IPS-15b (cell line): Measurements from ENCODE around the gene DDX20.

Source experiments
- H3K27me3 ChIP-seq: one replicate; pipeline ENCODE4 v1.6.1; 2013; ENCODE audit warnings: low read length; ENCODE audit not compliant: control insufficient read depth, insufficient read depth
- H3K36me3 ChIP-seq: one replicate; pipeline ENCODE4 v1.6.1; 2013; ENCODE audit warnings: low read length; ENCODE audit not compliant: control insufficient read depth, insufficient read depth
- H3K4me1 ChIP-seq: one replicate; pipeline ENCODE4 v1.6.1; 2013; ENCODE audit warnings: mild to moderate bottlenecking, low read length; ENCODE audit not compliant: control insufficient read depth, insufficient read depth
- H3K4me3 ChIP-seq: one replicate; pipeline ENCODE4 v1.5.1; 2013; ENCODE audit warnings: low read depth, low read length
- H3K9ac ChIP-seq: one replicate; pipeline ENCODE4 v1.6.1; 2013; ENCODE audit warnings: low read depth, mild to moderate bottlenecking, low read length
- H3K9me3 ChIP-seq: one replicate; pipeline ENCODE4 v1.6.1; 2013; ENCODE audit warnings: mild to moderate bottlenecking, low read length; ENCODE audit not compliant: control insufficient read depth, insufficient read depth

DDX20 gene

GRCh38 chr1:111723091-111723806 lies 32.5 kb upstream of the DDX20 start:
- H3K36me3 ChIP-seq, result peaks cover 7% of the 10 kb centered on the region

GRCh38 chr1:111723871-111724270 lies 31.8 kb upstream of the DDX20 start:
- Histone ChIP-seq H3K9me3 (no peaks in the 10 kb centered on the region), H3K4me3 (no peak overlapping the region), H3K36me3 (peaks cover 7% of the 10 kb centered on the region), H3K9ac (no peak overlapping the region), H3K27me3 (no peaks in the 10 kb centered on the region), H3K4me1 (peaks cover 19% of the 10 kb centered on the region)

More at GRCh38 chr1:111723091-111723806, 32.5 kb upstream of the DDX20 start:
- no peaks in the 10 kb centered on the region for H3K27me3 ChIP-seq
- H3K4me1 ChIP-seq, result peaks cover 19% of the 10 kb centered on the region
- H3K4me3 ChIP-seq, result no peak overlapping the region
- no peak overlapping the region for H3K9ac ChIP-seq
- H3K9me3 ChIP-seq, result no peaks in the 10 kb centered on the region

GRCh38 chr1:111725192-111725591 lies 30.5 kb upstream of the DDX20 start:
- peaks cover 25% of the 10 kb centered on the region for H3K4me1 ChIP-seq
- H3K9ac ChIP-seq, result no peak overlapping the region
- H3K27me3 ChIP-seq, result no peaks in the 10 kb centered on the region
- no peak overlapping the region for H3K4me3 ChIP-seq
- H3K9me3 ChIP-seq, result no peaks in the 10 kb centered on the region
- H3K36me3 ChIP-seq, result peaks cover 7% of the 10 kb centered on the region

GRCh38 chr1:111727056-111727455 lies 28.6 kb upstream of the DDX20 start:
- Histone ChIP-seq H3K27me3 (no peaks in the 10 kb centered on the region), H3K36me3 (peaks cover 7% of the 10 kb centered on the region), H3K4me1 (peaks cover 14% of the 10 kb centered on the region), H3K9ac (no peak overlapping the region), H3K4me3 (no peak overlapping the region), H3K9me3 (no peaks in the 10 kb centered on the region)

GRCh38 chr1:111729271-111729921 lies 26.3 kb upstream of the DDX20 start:
- Histone ChIP-seq H3K27me3 (no peaks in the 10 kb centered on the region), H3K36me3 (peaks cover 7% of the 10 kb centered on the region), H3K9ac (no peak overlapping the region), H3K9me3 (no peaks in the 10 kb centered on the region), H3K4me1 (peaks cover 13% of the 10 kb centered on the region), H3K4me3 (no peak overlapping the region)

GRCh38 chr1:111729946-111730681 lies 25.6 kb upstream of the DDX20 start:
- no peaks in the 10 kb centered on the region for H3K9me3 ChIP-seq
- H3K4me3 ChIP-seq, result no peak overlapping the region
- H3K9ac ChIP-seq, result no peak overlapping the region
- no peaks in the 10 kb centered on the region for H3K27me3 ChIP-seq
- H3K36me3 ChIP-seq, result peaks cover 7% of the 10 kb centered on the region
- H3K4me1 ChIP-seq, result peaks cover 12% of the 10 kb centered on the region

- H3K4me1 ChIP-seq, result peaks cover 16% of the 10 kb centered on the region
- no peaks in the 10 kb centered on the region for H3K27me3 ChIP-seq
- H3K9ac ChIP-seq, result no peak overlapping the region
- H3K36me3 ChIP-seq, result peaks cover 7% of the 10 kb centered on the region
- H3K9me3 ChIP-seq, result no peaks in the 10 kb centered on the region
- H3K4me3 ChIP-seq, result no peak overlapping the region
Observed at GRCh38 chr1:111730706-111731105, 25.0 kb upstream of the DDX20 start.

GRCh38 chr1:111731956-111732355 lies 23.7 kb upstream of the DDX20 start:
- H3K36me3 ChIP-seq, result peaks cover 6% of the 10 kb centered on the region

GRCh38 chr1:111732718-111733117 lies 23.0 kb upstream of the DDX20 start:
- no peaks in the 10 kb centered on the region for H3K9me3 ChIP-seq
- H3K27me3 ChIP-seq, result no peaks in the 10 kb centered on the region
- H3K9ac ChIP-seq, result no peak overlapping the region
- H3K36me3 ChIP-seq, result no peaks in the 10 kb centered on the region
- H3K4me3 ChIP-seq, result no peak overlapping the region
- peaks cover 35% of the 10 kb centered on the region for H3K4me1 ChIP-seq

More at GRCh38 chr1:111731956-111732355, 23.7 kb upstream of the DDX20 start:
- Histone ChIP-seq H3K27me3 (no peaks in the 10 kb centered on the region), H3K4me3 (no peak overlapping the region), H3K9ac (no peak overlapping the region), H3K4me1 (peaks cover 28% of the 10 kb centered on the region), H3K9me3 (no peaks in the 10 kb centered on the region)

GRCh38 chr1:111733183-111733991 lies 22.3 kb upstream of the DDX20 start:
- no peaks in the 10 kb centered on the region for H3K36me3 ChIP-seq
- H3K9me3 ChIP-seq, result no peaks in the 10 kb centered on the region
- H3K27me3 ChIP-seq, result no peaks in the 10 kb centered on the region
- H3K4me1 ChIP-seq, result peaks cover 37% of the 10 kb centered on the region
- no peak overlapping the region for H3K9ac ChIP-seq
- H3K4me3 ChIP-seq, result no peak overlapping the region

- Histone ChIP-seq H3K36me3 (peaks cover 2% of the 10 kb centered on the region), H3K9me3 (no peaks in the 10 kb centered on the region), H3K27me3 (no peaks in the 10 kb centered on the region), H3K4me3 (no peak overlapping the region), H3K4me1 (peaks cover 37% of the 10 kb centered on the region), H3K9ac (no peak overlapping the region)
Observed at GRCh38 chr1:111733992-111734341, 21.7 kb upstream of the DDX20 start.
